Dendritic cell treated with granulocyte-macrophage colony-stimulating factor and Interleukin-4, amounts not matched to agents 40 ng/mL and 50 ng/mL, for 4 days (primary cell): ENCODE results near the gene NT5C2.
A peak's percentile ranks its signal among the peaks of the same experiment; 100 is the strongest.
"Not testable (repeated sequence)": the region's sequence is repeated elsewhere in the genome, so short reads cannot be mapped to it uniquely, and the experiment has no call there.

Source experiments
- H3K27ac Mint-ChIP-seq: one replicate; pipeline ENCODE4 v1.8.0; 2022; ENCODE audit warnings: mild to moderate bottlenecking, mixed read lengths
- H3K27me3 Mint-ChIP-seq: one replicate; pipeline ENCODE4 v1.8.0; 2022; ENCODE audit warnings: mild to moderate bottlenecking, mixed read lengths
- H3K36me3 Mint-ChIP-seq: one replicate; pipeline ENCODE4 v1.8.0; 2022; ENCODE audit warnings: low read depth, mixed read lengths
- H3K4me1 Mint-ChIP-seq: one replicate; pipeline ENCODE4 v1.8.0; 2022; ENCODE audit warnings: low read depth, mixed read lengths
- H3K4me3 Mint-ChIP-seq: one replicate; pipeline ENCODE4 v1.8.0; 2022; ENCODE audit warnings: mild to moderate bottlenecking, moderate library complexity, mixed read lengths
- H3K9me3 Mint-ChIP-seq: one replicate; pipeline ENCODE4 v1.8.0; 2022; ENCODE audit warnings: mixed read lengths
- intact Hi-C: fragments of 100-400 bp; cut with micrococcal nuclease; formaldehyde crosslinking; loops from one replicate; pipeline ENCODE4 v1.15.0; 2022

The NT5C2 gene

DNA sequence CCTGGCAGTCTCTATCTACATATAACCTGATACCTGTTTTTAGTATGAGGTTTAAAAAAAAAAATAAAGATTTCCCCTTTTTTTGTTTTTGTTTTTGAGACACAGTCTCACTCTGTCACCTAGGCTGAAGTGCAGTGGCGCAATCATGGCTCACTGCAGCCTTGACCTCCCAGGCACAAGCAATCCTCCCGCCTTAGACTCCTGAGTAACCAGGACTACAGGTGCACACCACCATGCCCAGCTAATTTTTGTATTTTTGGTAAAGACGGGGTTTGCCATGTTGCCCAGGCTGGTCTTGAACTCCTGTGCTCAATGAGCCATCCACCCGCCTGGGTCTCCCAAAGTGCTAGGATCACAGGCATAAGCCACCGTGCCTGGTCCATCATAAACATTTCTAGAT, 25.5 kb downstream of the NT5C2 start:
- not testable (repeated sequence) for H3K27me3 Mint-ChIP-seq, H3K4me3 Mint-ChIP-seq, H3K4me1 Mint-ChIP-seq, H3K9me3 Mint-ChIP-seq, H3K27ac Mint-ChIP-seq
- intact Hi-C loops, result loop anchor here (10.0 kb wide), 1 partner anchor 73 kb away; no protein-coding TSS in a partner anchor
- peaks cover 65% of the 10 kb centered on the region for H3K36me3 Mint-ChIP-seq

DNA sequence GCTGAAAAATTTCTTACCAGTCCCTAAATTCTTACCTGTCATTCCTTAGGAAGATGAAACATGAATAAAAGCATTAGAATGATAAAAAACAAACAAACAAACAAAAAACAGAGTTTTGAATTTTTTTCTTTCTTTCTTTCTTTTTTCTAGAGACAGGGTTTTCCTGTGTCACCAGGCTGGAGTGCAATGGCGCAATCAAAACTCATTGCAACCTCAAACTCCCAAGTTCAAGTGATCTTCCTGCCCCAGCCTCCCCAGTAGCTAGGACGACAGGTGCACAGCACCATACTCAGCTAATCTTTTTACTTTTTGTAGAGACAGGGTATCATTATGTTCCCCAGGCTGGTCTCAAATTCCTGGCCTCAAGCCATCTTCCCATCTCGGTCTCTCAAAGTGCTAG, 26.5 kb downstream of the NT5C2 start:
- Mint-ChIP-seq H3K27me3 (no peaks in the 10 kb centered on the region), H3K9me3 (no peaks in the 10 kb centered on the region), H3K4me1 (no peaks in the 10 kb centered on the region), H3K4me3 (no peak overlapping the region), H3K36me3 (peaks cover 73% of the 10 kb centered on the region), H3K27ac (no peak overlapping the region)
- intact Hi-C loops, result loop anchor here (10.0 kb wide), 1 partner anchor 72 kb away; no protein-coding TSS in a partner anchor

DNA sequence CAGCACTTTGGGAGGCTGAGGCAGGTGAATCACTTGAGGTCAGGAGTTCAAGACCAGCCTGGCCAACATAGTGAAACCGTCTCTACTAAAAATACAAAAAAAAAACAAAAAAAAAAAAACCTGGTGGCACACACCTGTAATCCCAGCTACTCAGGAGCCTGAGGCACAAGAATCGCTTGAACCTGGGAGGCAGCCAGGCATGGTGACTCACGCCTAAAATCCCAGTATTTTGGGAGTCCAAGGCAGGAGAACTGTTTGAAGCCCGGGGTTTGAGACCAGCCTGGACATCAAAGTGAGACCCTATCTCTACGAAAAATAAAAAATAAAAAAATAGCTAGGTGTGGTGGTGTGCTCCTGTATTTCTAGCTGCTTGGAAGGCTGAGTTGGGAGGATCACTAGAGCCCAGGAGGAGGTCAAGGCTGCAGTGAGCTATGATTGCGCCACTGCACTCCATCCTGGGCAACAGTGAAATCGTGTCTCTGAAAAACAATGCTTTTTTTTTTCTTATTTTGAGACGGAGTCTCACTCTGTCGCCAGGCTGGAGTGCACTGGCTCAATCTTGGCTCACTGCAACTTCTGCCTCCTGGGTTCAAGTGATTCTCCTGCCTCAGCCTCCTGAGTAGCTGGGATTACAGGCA, 29.2 kb downstream of the NT5C2 start:
- not testable (repeated sequence) for H3K4me1 Mint-ChIP-seq, H3K4me3 Mint-ChIP-seq, H3K9me3 Mint-ChIP-seq, H3K27me3 Mint-ChIP-seq, H3K27ac Mint-ChIP-seq
- peaks cover 85% of the 10 kb centered on the region for H3K36me3 Mint-ChIP-seq
- intact Hi-C loops, result loop anchor here (10.0 kb wide), 1 partner anchor 69 kb away; no protein-coding TSS in a partner anchor

DNA sequence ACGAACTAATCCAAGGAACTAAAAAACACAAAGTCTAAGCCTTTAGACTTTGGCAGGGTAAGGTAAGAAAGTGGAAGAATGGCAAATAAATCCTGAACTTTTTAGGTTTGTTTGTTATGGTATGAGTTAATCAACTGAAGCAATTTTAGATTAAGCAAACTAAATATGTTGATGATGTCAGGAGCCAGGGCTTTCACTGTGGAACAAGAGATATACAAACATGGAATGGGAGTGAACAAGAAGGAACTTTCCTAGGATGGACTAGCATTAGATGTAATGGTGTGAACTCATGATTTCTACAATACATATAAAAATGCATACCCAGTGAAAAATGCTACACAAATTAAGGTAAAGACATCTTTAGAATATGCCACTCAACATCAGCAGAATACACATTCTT, 35.8 kb downstream of the NT5C2 start:
- H3K4me3 Mint-ChIP-seq, result no peak overlapping the region
- no peaks in the 10 kb centered on the region for H3K9me3 Mint-ChIP-seq
- peaks cover 80% of the 10 kb centered on the region for H3K36me3 Mint-ChIP-seq
- H3K4me1 Mint-ChIP-seq, result peaks cover 17% of the 10 kb centered on the region
- intact Hi-C loops, result no loop called here
- no peak overlapping the region for H3K27ac Mint-ChIP-seq
- no peaks in the 10 kb centered on the region for H3K27me3 Mint-ChIP-seq

- Mint-ChIP-seq H3K27me3 (no peaks in the 10 kb centered on the region), H3K9me3 (no peaks in the 10 kb centered on the region), H3K27ac (peak overlapping the region; percentile 37), H3K4me1 (peaks cover 17% of the 10 kb centered on the region), H3K36me3 (peaks cover 79% of the 10 kb centered on the region), H3K4me3 (no peak overlapping the region)
- intact Hi-C loops, result no loop called here
Measured at GRCh38 chr10:103155471-103156085, 37.5 kb downstream of the NT5C2 start.

- H3K27me3 Mint-ChIP-seq, result no peaks in the 10 kb centered on the region
Measured at GRCh38 chr10:103154521-103155299, 38.4 kb downstream of the NT5C2 start.

GRCh38 chr10:103153302-103154197, 39.5 kb downstream of the NT5C2 start:
- H3K27ac Mint-ChIP-seq, result no peak overlapping the region
- peaks cover 17% of the 10 kb centered on the region for H3K4me1 Mint-ChIP-seq
- no peaks in the 10 kb centered on the region for H3K9me3 Mint-ChIP-seq
- no peak overlapping the region for H3K4me3 Mint-ChIP-seq
- H3K27me3 Mint-ChIP-seq, result no peaks in the 10 kb centered on the region
- peaks cover 76% of the 10 kb centered on the region for H3K36me3 Mint-ChIP-seq
- intact Hi-C loops, result no loop called here

More at GRCh38 chr10:103154521-103155299, 38.4 kb downstream of the NT5C2 start:
- H3K36me3 Mint-ChIP-seq, result peaks cover 79% of the 10 kb centered on the region
- peaks cover 17% of the 10 kb centered on the region for H3K4me1 Mint-ChIP-seq
- no peak overlapping the region for H3K27ac Mint-ChIP-seq
- no peak overlapping the region for H3K4me3 Mint-ChIP-seq
- intact Hi-C loops, result no loop called here
- no peaks in the 10 kb centered on the region for H3K9me3 Mint-ChIP-seq

GRCh38 chr10:103149991-103150622, 43.0 kb downstream of the NT5C2 start:
- no peak overlapping the region for H3K4me3 Mint-ChIP-seq
- H3K36me3 Mint-ChIP-seq, result peaks cover 70% of the 10 kb centered on the region
- no peaks in the 10 kb centered on the region for H3K27me3 Mint-ChIP-seq
- no peak overlapping the region for H3K27ac Mint-ChIP-seq
- no peaks in the 10 kb centered on the region for H3K9me3 Mint-ChIP-seq
- H3K4me1 Mint-ChIP-seq, result peaks cover 8% of the 10 kb centered on the region
- intact Hi-C loops, result no loop called here

- peaks cover 5% of the 10 kb centered on the region for H3K4me1 Mint-ChIP-seq
Measured at GRCh38 chr10:103147645-103148044, 45.4 kb downstream of the NT5C2 start.

DNA sequence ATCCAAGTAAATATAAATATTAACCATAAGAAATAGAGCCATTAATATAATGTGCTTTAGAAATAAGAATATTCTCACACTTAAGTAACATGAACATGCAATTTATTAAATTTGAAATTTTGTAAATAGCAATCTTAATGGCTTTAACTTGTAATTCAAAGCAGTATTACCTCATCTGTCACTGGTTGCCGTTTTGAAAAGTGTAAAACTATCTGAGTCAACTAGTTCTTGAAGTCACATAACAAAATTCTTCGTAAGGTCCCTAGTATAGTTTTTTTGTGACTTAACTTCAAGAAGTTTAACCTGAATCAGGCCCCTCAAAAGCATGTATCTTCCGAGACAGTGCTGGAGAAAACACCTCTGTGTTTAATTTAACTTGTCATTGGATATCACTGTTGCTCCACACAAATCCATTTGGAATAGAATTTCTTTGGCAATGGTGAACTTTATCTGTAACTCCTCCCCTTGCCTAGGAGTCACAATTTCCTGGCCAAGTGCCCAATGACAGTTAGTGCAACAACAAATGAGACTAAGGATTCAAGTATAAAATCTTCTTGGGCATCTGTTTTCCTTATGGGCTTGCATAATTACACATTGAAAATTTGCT, 47.1 kb downstream of the NT5C2 start:
- Mint-ChIP-seq H3K4me3 (no peak overlapping the region), H3K27me3 (no peaks in the 10 kb centered on the region), H3K27ac (no peak overlapping the region), H3K4me1 (peaks cover 5% of the 10 kb centered on the region), H3K9me3 (no peaks in the 10 kb centered on the region), H3K36me3 (peaks cover 83% of the 10 kb centered on the region)
- intact Hi-C loops, result no loop called here

More at GRCh38 chr10:103147645-103148044, 45.4 kb downstream of the NT5C2 start:
- Mint-ChIP-seq H3K36me3 (peaks cover 80% of the 10 kb centered on the region), H3K9me3 (no peaks in the 10 kb centered on the region), H3K4me3 (no peak overlapping the region), H3K27ac (peak overlapping the region; percentile 41), H3K27me3 (no peaks in the 10 kb centered on the region)
- intact Hi-C loops, result no loop called here

- Mint-ChIP-seq H3K27me3 (no peaks in the 10 kb centered on the region), H3K9me3 (no peaks in the 10 kb centered on the region), H3K27ac (no peak overlapping the region), H3K36me3 (peaks cover 83% of the 10 kb centered on the region), H3K4me1 (peaks cover 5% of the 10 kb centered on the region), H3K4me3 (no peak overlapping the region)
- intact Hi-C loops, result no loop called here
Measured at GRCh38 chr10:103145046-103145445, 48.0 kb downstream of the NT5C2 start.

DNA sequence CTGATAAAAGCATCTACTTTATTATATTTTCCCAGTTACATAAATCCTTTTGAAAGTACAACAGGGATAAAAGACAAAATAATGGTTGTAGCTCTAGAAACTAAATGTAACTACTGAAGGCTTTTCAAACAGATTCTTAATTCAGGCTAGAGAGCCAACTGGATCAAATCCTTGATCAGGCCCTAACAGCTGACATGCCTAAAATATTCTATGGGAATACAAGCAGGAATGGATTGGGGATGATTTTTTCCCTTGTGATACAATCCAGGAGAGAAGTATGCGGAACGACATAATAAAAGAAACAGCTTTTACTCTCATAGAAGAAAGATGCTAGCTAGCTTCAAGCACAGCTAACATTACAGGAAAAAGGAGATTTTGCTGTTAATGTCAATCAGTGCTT, 49.0 kb downstream of the NT5C2 start:
- Mint-ChIP-seq H3K9me3 (no peaks in the 10 kb centered on the region), H3K4me3 (no peak overlapping the region), H3K36me3 (peaks cover 83% of the 10 kb centered on the region), H3K4me1 (peaks cover 5% of the 10 kb centered on the region), H3K27ac (no peak overlapping the region), H3K27me3 (no peaks in the 10 kb centered on the region)
- intact Hi-C loops, result no loop called here

- intact Hi-C loops, H3K4me3 Mint-ChIP-seq, H3K4me1 Mint-ChIP-seq, H3K27me3 Mint-ChIP-seq, H3K27ac Mint-ChIP-seq, H3K9me3 Mint-ChIP-seq: not testable (repeated sequence)
- peaks cover 84% of the 10 kb centered on the region for H3K36me3 Mint-ChIP-seq
Measured at GRCh38 chr10:103143641-103144040, 49.4 kb downstream of the NT5C2 start.
